ENCODE measurements around the gene SPCS3. TPM values are rescaled to one million over a fixed set of nuclear protein-coding genes. Genes with fewer than 3 reads are reported as not detected.
A peak's percentile ranks its signal among the peaks of the same experiment; 100 is the strongest.
"Not testable (repeated sequence)": the region's sequence is repeated elsewhere in the genome, so short reads cannot be mapped to it uniquely, and the experiment has no call there.

Gene SPCS3
- total and polyA plus RNA-seq, 2 experiments from 2014 or later, result 102 to 148 TPM

GRCh38 chr4:176321589-176321988 lies 1.8 kb downstream of the SPCS3 start:
- Histone ChIP-seq H3K79me2 (peaks cover 60% of the 10 kb centered on the region), H4K20me1 (ENCODE audit: insufficient read depth, poor library complexity, severe bottlenecking) (peaks cover 2% of the 10 kb centered on the region), H2AFZ (no peak overlapping the region), H3K36me3 (replicated peaks; ENCODE audit: insufficient read depth, low read depth) (no peaks in the 10 kb centered on the region), H3K4me1 (ENCODE audit: insufficient read depth) (peaks cover 10% of the 10 kb centered on the region), H3K9me3 (ENCODE audit: low read depth) (no peaks in the 10 kb centered on the region), H3K9me2 (replicated peaks; ENCODE audit: insufficient read depth) (no peaks in the 10 kb centered on the region), H3K4me3 (peak overlapping the region; percentile 92), H3K27me3 (no peaks in the 10 kb centered on the region), H3K27ac (no peak overlapping the region), H3K4me2 (peak overlapping the region; percentile 86)
- 83% methylated on average over 5 of the region's 5 CpGs for WGBS (ENCODE audit: low lambda C conversion rate, missing lambda C conversion rate)
- TF ChIP-seq EZH2phosphoT487 (IDR thresholded peaks at IDR 0.05; ENCODE audit: low read depth, severe bottlenecking, unreplicated experiment), result no peak
- no peak for TF ChIP-seq CTCF (IDR thresholded peaks at IDR 0.05; ENCODE audit: poor library complexity)
- TF ChIP-seq EZH2 (IDR thresholded peaks at IDR 0.05; ENCODE audit: borderline replicate concordance), result no peak
- no peak for DNase-seq (ENCODE audit: low spot score)

GRCh38 chr4:176323511-176324160 lies 3.9 kb downstream of the SPCS3 start:
- Histone ChIP-seq H2AFZ (no peak overlapping the region), H3K9me2 (replicated peaks; ENCODE audit: insufficient read depth) (no peaks in the 10 kb centered on the region), H3K4me2 (peak overlapping the region; percentile 86), H3K27me3 (no peaks in the 10 kb centered on the region), H3K36me3 (replicated peaks; ENCODE audit: insufficient read depth, low read depth) (no peaks in the 10 kb centered on the region), H3K79me2 (peaks cover 77% of the 10 kb centered on the region), H3K4me3 (no peak overlapping the region), H3K9me3 (ENCODE audit: low read depth) (no peaks in the 10 kb centered on the region), H3K4me1 (ENCODE audit: insufficient read depth) (peaks cover 10% of the 10 kb centered on the region), H3K27ac (no peak overlapping the region), H4K20me1 (ENCODE audit: insufficient read depth, poor library complexity, severe bottlenecking) (peaks cover 5% of the 10 kb centered on the region)
- no peak for DNase-seq (ENCODE audit: low spot score)
- 88% methylated on average over 3 of the region's 3 CpGs for WGBS (ENCODE audit: low lambda C conversion rate, missing lambda C conversion rate)
- TF ChIP-seq EZH2 (IDR thresholded peaks at IDR 0.05; ENCODE audit: borderline replicate concordance) (no peak), EZH2phosphoT487 (IDR thresholded peaks at IDR 0.05; ENCODE audit: low read depth, severe bottlenecking, unreplicated experiment) (no peak), CTCF (IDR thresholded peaks at IDR 0.05; ENCODE audit: poor library complexity) (no peak)

GRCh38 chr4:176324876-176325275 lies 5.1 kb downstream of the SPCS3 start:
- H3K4me3 ChIP-seq; H4K20me1 ChIP-seq (ENCODE audit: insufficient read depth, poor library complexity, severe bottlenecking); H3K9me3 ChIP-seq (ENCODE audit: low read depth); H2AFZ ChIP-seq; DNase-seq (ENCODE audit: low spot score); H3K27ac ChIP-seq; H3K36me3 ChIP-seq (replicated peaks; ENCODE audit: insufficient read depth, low read depth); H3K4me2 ChIP-seq; H3K27me3 ChIP-seq; H3K9me2 ChIP-seq (replicated peaks; ENCODE audit: insufficient read depth): not testable (repeated sequence)
- Histone ChIP-seq H3K4me1 (ENCODE audit: insufficient read depth) (peaks cover 10% of the 10 kb centered on the region), H3K79me2 (peaks cover 78% of the 10 kb centered on the region)
- 98% methylated on average over 8 of the region's 8 CpGs for WGBS (ENCODE audit: low lambda C conversion rate, missing lambda C conversion rate)

GRCh38 chr4:176333076-176333475 lies 13.3 kb downstream of the SPCS3 start:
- 79% methylated on average over 3 of the region's 3 CpGs for WGBS (ENCODE audit: low lambda C conversion rate, missing lambda C conversion rate)
- Histone ChIP-seq H3K4me1 (ENCODE audit: insufficient read depth) (no peaks in the 10 kb centered on the region), H4K20me1 (ENCODE audit: insufficient read depth, poor library complexity, severe bottlenecking) (peaks cover 6% of the 10 kb centered on the region), H3K36me3 (replicated peaks; ENCODE audit: insufficient read depth, low read depth) (no peaks in the 10 kb centered on the region), H3K27me3 (no peaks in the 10 kb centered on the region), H3K9me3 (ENCODE audit: low read depth) (no peaks in the 10 kb centered on the region), H3K79me2 (peaks cover 5% of the 10 kb centered on the region), H3K9me2 (replicated peaks; ENCODE audit: insufficient read depth) (no peaks in the 10 kb centered on the region), H3K27ac (no peak overlapping the region), H3K4me3 (no peak overlapping the region), H3K4me2 (no peak overlapping the region), H2AFZ (no peak overlapping the region)
- no peak for DNase-seq (ENCODE audit: low spot score)
- no peak for TF ChIP-seq CTCF (IDR thresholded peaks at IDR 0.05; ENCODE audit: poor library complexity)
- TF ChIP-seq EZH2 (IDR thresholded peaks at IDR 0.05; ENCODE audit: borderline replicate concordance), result no peak
- TF ChIP-seq EZH2phosphoT487 (IDR thresholded peaks at IDR 0.05; ENCODE audit: low read depth, severe bottlenecking, unreplicated experiment), result no peak
